ENCODE data around the gene TEDDM1. TPM values are rescaled to one million over a fixed set of nuclear protein-coding genes. Genes with fewer than 3 reads are reported as not detected.

Gene TEDDM1
- total RNA-seq, 1 donor from 2014 or later, result not detected

DNA sequence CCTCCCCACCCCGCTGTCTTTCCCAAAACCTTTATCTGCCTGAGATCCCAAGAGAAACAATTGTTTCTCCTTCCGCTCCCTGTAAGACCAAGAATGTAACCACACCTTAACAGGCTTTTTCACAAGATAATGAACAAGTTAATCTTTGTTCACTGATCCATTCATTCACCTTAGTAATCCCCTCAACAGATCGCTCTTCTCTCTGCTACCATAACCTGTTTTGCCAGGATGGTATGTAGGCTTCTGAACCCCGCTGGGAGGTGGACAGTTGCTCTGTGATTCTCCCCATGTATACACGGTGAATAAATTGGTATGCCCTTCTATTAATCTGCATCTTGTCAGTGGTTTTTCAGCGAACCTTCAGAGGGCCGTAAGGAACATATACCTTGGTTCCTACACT lies 30.8 kb upstream of the TEDDM1 start:
- ChIA-PET CTCF (no interaction called here), POLR2A (no interaction called here)
- Mint-ChIP-seq H3K4me3 (no peak overlapping the region), H3K27me3 (no peaks in the 10 kb centered on the region), H3K36me3 (ENCODE audit: low read depth) (no peaks in the 10 kb centered on the region), H3K9me3 (no peaks in the 10 kb centered on the region), H3K27ac (no peak overlapping the region), H3K4me1 (peaks cover 8% of the 10 kb centered on the region)
- DNase-seq, result no peak
- intact Hi-C loops (cut with micrococcal nuclease), result no loop called here
- ATAC-seq (ENCODE audit: low read depth), result no peak
- TF ChIP-seq, protein P1, sequence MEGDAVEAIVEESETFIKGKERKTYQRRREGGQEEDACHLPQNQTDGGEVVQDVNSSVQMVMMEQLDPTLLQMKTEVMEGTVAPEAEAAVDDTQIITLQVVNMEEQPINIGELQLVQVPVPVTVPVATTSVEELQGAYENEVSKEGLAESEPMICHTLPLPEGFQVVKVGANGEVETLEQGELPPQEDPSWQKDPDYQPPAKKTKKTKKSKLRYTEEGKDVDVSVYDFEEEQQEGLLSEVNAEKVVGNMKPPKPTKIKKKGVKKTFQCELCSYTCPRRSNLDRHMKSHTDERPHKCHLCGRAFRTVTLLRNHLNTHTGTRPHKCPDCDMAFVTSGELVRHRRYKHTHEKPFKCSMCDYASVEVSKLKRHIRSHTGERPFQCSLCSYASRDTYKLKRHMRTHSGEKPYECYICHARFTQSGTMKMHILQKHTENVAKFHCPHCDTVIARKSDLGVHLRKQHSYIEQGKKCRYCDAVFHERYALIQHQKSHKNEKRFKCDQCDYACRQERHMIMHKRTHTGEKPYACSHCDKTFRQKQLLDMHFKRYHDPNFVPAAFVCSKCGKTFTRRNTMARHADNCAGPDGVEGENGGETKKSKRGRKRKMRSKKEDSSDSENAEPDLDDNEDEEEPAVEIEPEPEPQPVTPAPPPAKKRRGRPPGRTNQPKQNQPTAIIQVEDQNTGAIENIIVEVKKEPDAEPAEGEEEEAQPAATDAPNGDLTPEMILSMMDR (IDR thresholded peaks at IDR 0.05), result no peak

DNA sequence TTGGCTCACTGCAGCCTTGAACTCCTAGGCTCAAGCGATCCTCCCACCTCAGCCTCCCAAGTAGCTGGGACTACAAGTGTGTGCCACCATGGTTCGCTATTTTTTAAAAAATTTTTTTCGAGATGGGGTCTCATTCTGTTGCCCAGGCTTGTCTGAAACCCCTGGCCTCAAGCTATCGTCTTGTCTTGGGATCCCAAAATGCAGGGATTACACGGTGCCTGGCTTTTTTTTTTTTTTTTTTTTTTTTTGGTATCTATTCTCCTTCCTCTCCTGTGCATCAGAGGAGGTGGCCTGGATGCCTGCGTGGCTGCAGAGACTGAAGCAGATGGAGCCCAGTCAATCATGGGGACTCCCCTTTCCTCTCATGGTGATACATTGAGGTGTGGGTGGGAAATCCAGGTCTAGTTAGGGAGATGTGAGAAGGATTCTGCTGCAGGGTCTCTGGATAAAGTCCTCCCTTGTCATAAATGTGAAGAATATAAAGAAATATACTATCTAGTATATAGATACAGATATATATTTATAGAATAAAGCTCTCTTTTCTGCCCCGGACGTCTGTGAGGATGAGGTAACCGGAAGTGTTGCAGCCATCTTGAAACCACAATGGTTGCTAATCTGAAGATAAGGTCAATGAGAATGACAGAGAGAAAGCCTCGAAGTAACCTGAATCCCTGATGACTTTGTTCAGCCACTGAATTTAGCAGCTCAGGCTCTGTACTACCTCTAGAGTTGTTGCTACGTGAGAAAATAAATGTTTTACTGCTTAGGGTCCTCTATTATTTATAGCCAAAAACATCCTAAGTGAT lies 30.0 kb upstream of the TEDDM1 start:
- ChIA-PET CTCF (no interaction called here), POLR2A (no interaction called here)
- peak; percentile 52 for ATAC-seq (ENCODE audit: low read depth)
- no peak for DNase-seq
- H3K36me3 Mint-ChIP-seq (ENCODE audit: low read depth), result no peaks in the 10 kb centered on the region
- intact Hi-C loops (cut with micrococcal nuclease), result no loop called here
- no peak overlapping the region for H3K4me3 Mint-ChIP-seq
- no peaks in the 10 kb centered on the region for H3K9me3 Mint-ChIP-seq
- peaks cover 8% of the 10 kb centered on the region for H3K4me1 Mint-ChIP-seq
- no peak overlapping the region for H3K27ac Mint-ChIP-seq
- H3K27me3 Mint-ChIP-seq, result no peaks in the 10 kb centered on the region
- TF ChIP-seq, protein P1 (IDR thresholded peaks at IDR 0.05), result no peak

DNA sequence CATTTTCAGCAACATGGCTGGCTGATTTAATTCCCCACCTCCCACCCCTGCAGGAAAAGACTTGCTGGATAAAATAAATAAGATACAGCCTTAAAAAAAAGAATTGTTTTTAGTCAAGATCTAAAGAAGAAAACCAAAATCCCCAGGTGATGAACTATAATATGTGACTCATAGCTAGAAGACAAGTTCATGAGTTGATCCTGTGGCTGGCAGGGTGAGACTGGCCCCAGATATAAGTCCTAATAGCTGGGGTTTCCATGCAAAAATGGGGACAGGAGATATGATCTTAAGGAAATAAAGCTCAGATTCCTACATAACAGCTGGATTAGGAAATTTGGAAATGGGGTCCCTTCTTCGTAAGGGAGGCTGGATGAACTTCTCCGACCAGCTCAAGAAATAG lies 27.6 kb upstream of the TEDDM1 start:
- POLR2A ChIA-PET, result no interaction called here

DNA sequence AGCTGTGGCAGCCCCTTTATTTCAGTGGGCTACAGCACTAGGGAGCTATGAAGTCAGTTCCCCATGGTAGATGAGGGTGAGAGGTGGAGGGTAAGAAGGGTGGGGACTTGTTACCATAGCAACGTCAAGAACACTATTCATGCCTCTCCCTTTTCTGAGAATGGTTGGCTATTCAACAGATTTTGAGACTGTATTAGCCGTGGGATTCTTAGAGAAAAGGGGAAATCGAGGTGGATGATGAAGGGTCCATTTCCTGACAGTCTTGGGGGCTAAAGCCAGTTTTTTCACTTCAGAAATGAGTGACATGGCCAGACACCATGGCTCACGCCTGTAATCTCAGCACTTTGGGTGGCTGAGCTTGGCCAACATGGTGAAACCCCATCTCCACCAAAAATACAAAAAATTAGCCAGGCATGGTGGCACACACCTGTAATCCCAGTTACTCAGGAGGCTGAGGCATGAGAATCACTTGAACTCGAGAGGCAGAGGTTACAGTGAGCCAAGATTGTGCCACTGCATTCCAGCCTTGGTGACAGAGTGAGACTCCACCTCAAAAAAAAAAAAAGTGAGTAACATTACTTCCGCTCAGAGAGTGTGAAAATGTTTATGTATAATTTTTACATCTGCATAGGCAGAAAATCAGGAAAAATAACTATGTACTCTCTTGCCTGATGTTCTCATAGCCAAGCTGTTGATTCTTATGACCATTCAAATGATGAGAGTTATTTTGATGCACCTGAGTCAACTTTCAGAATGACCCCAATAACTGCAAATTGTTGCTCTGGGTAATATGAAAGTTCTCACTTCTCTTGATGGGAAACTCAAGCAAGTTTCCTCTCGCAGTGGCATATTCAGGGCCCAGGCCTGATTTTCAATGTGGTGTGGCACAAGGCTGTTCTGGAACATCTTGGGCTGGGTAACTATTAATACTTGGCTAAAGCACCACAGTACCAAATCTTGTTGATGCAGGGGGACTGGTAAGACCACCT lies 26.3 kb upstream of the TEDDM1 start:
- Mint-ChIP-seq H3K4me3 (no peak overlapping the region), H3K4me1 (peaks cover 8% of the 10 kb centered on the region), H3K27me3 (no peaks in the 10 kb centered on the region), H3K36me3 (ENCODE audit: low read depth) (no peaks in the 10 kb centered on the region), H3K27ac (peak overlapping the region; percentile 51), H3K9me3 (no peaks in the 10 kb centered on the region)
- DNase-seq (no peak), ATAC-seq (ENCODE audit: low read depth) (no peak)
- POLR2A ChIA-PET, result no interaction called here
- CTCF ChIA-PET, result interaction anchor here (1.4 kb wide), 1 partner anchor 30 kb away, joined by 5 read pairs; no protein-coding TSS in a partner anchor
- TF ChIP-seq, protein P1 (IDR thresholded peaks at IDR 0.05), result no peak
- intact Hi-C loops (cut with micrococcal nuclease), result no loop called here

More for the DNA sequence above, 27.6 kb upstream of the TEDDM1 start:
- Mint-ChIP-seq H3K4me3 (no peak overlapping the region), H3K27ac (no peak overlapping the region), H3K4me1 (peaks cover 8% of the 10 kb centered on the region), H3K9me3 (no peaks in the 10 kb centered on the region), H3K36me3 (ENCODE audit: low read depth) (no peaks in the 10 kb centered on the region), H3K27me3 (no peaks in the 10 kb centered on the region)
- ATAC-seq (ENCODE audit: low read depth) (no peak), DNase-seq (no peak)
- TF ChIP-seq, protein P1 (IDR thresholded peaks at IDR 0.05), result no peak
- intact Hi-C loops (cut with micrococcal nuclease), result no loop called here
- CTCF ChIA-PET, result no interaction called here

DNA sequence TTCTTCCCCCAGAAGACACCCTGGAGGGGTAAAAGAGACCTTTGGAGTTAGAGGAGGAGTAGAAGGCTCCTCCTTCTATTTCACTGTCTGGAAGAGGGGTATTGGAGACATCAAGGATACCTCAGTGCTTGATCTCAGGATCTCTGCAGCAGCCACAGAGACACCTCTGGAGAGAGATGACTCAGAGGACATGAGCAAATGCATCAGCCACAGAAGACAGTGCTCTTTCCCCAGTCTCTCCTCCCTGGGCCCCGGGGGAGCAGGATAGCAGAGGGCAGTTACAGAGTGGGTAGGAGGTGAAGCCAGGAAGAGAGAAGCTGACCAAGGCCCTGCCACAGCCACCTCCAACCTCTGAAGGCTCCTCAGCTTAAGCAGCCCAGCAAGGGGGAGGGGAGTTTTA lies 15.3 kb upstream of the TEDDM1 start:
- Mint-ChIP-seq H3K9me3 (peaks cover 3% of the 10 kb centered on the region), H3K4me3 (no peak overlapping the region), H3K27ac (no peak overlapping the region), H3K36me3 (ENCODE audit: low read depth) (no peaks in the 10 kb centered on the region), H3K4me1 (no peaks in the 10 kb centered on the region), H3K27me3 (peaks cover 9% of the 10 kb centered on the region)
- no peak for ATAC-seq (ENCODE audit: low read depth)
- intact Hi-C loops (cut with micrococcal nuclease), result no loop called here
- no peak for DNase-seq
- TF ChIP-seq, protein P1 (IDR thresholded peaks at IDR 0.05), result no peak
- ChIA-PET CTCF (interaction anchor here (1.2 kb wide), 1 partner anchor 19 kb away, joined by 3 read pairs; no protein-coding TSS in a partner anchor), POLR2A (no interaction called here)

Data from activated B cell treated with CpG ODN at 0.5 μM for 24 hours (primary cell).